Muscle of leg (tissue), 11 donors: ENCODE data around the gene SYNM. TPM values are rescaled to one million over a fixed set of nuclear protein-coding genes. Genes with fewer than 3 reads are reported as not detected.
A peak's percentile ranks its signal among the peaks of the same experiment; 100 is the strongest.
"Not testable (repeated sequence)": the region's sequence is repeated elsewhere in the genome, so short reads cannot be mapped to it uniquely, and the experiment has no call there.

Experiments
- DNase-seq: peaks from one replicate; pipeline ENCODE4 v3.0.0; 2013
- H3K27ac ChIP-seq: one replicate; pipeline ENCODE4 v1.5.1; 2013; ENCODE audit warnings: mild to moderate bottlenecking, low read length, control low read depth
- H3K27me3 ChIP-seq: one replicate; pipeline ENCODE4 v1.6.1; 2013; ENCODE audit warnings: low read length; ENCODE audit not compliant: control insufficient read depth, insufficient read depth
- H3K36me3 ChIP-seq: one replicate; pipeline ENCODE4 v1.6.1; 2013; ENCODE audit warnings: low read length; ENCODE audit not compliant: control insufficient read depth, insufficient read depth
- H3K4me1 ChIP-seq: one replicate; pipeline ENCODE4 v1.6.1; 2013; ENCODE audit warnings: low read length; ENCODE audit not compliant: control insufficient read depth, insufficient read depth
- H3K4me3 ChIP-seq: one replicate; pipeline ENCODE4 v1.5.1; 2013; ENCODE audit warnings: low read length, control low read depth
- H3K9me3 ChIP-seq: replicated peaks from 2 replicates; pipeline ENCODE4 v1.6.1; 2013; ENCODE audit warnings: low read depth, low read length; ENCODE audit not compliant: control insufficient read depth
- WGBS: methylation state at CpG from one replicate; pipeline ENCODE4 v1.1.5; 2013; ENCODE audit warnings: missing lambda C conversion rate; ENCODE audit not compliant: insufficient coverage; 5-methylcytosine and 5-hydroxymethylcytosine counted together
- polyA plus RNA-seq, 8 donors: library from polyadenylated mRNA; unstranded; fragments of 120-200 nt; gene quantifications; one replicate each; pipeline versions ENCODE4 v1.2.1 to v1.2.3, GENCODE V29; 2013; ENCODE audit warnings: inconsistent platforms in 1 of 8, low replicate concordance in 1 of 8; ENCODE audit not compliant: insufficient read length in 8 of 8, insufficient read depth in 1 of 8
- total RNA-seq: library from RNA; stranded (reverse); fragments of 120-200 nt; gene quantifications from one replicate; pipeline ENCODE4 v1.2.4, GENCODE V29; 2013

The SYNM gene
- total and polyA plus RNA-seq, 9 donors: 29.4 to 66.6 (median 46.5) TPM

- WGBS: 77% methylated on average over 6 of the region's 6 CpGs
- H3K36me3 ChIP-seq: no peaks in the 10 kb centered on the region
- no peaks in the 10 kb centered on the region for H3K4me1 ChIP-seq
Observed at GRCh38 chr15:99068186-99068585, 36.7 kb upstream of the SYNM start.

GRCh38 chr15:99070208-99070607, 34.7 kb upstream of the SYNM start:
- H3K9me3 ChIP-seq: no peaks in the 10 kb centered on the region
- no peak overlapping the region for H3K4me3 ChIP-seq
- no peak for DNase-seq
- peaks cover 2% of the 10 kb centered on the region for H3K27me3 ChIP-seq
- H3K4me1 ChIP-seq: no peaks in the 10 kb centered on the region
- no peaks in the 10 kb centered on the region for H3K36me3 ChIP-seq
- no peak overlapping the region for H3K27ac ChIP-seq
- WGBS: 69% methylated on average over 3 of the region's 5 CpGs

More at GRCh38 chr15:99068186-99068585, 36.7 kb upstream of the SYNM start:
- Histone ChIP-seq H3K27me3 (no peaks in the 10 kb centered on the region), H3K4me3 (no peak overlapping the region), H3K27ac (no peak overlapping the region), H3K9me3 (no peaks in the 10 kb centered on the region)
- DNase-seq: no peak

GRCh38 chr15:99071091-99071680, 33.7 kb upstream of the SYNM start:
- peaks cover 2% of the 10 kb centered on the region for H3K27me3 ChIP-seq
- H3K4me1 ChIP-seq: no peaks in the 10 kb centered on the region
- no peak overlapping the region for H3K27ac ChIP-seq
- DNase-seq: no peak
- no peak overlapping the region for H3K4me3 ChIP-seq
- WGBS: 70% methylated on average over 3 of the region's 10 CpGs
- H3K36me3 ChIP-seq: no peaks in the 10 kb centered on the region
- H3K9me3 ChIP-seq: no peaks in the 10 kb centered on the region

GRCh38 chr15:99073008-99073717, 31.7 kb upstream of the SYNM start:
- 69% methylated on average over 2 of the region's 4 CpGs for WGBS

GRCh38 chr15:99074446-99074845, 30.4 kb upstream of the SYNM start:
- no peaks in the 10 kb centered on the region for H3K36me3 ChIP-seq
- WGBS: 69% methylated on average over 2 of the region's 5 CpGs
- no peak overlapping the region for H3K27ac ChIP-seq
- H3K9me3 ChIP-seq: no peaks in the 10 kb centered on the region
- no peak for DNase-seq
- H3K27me3 ChIP-seq: peaks cover 2% of the 10 kb centered on the region
- H3K4me1 ChIP-seq: no peaks in the 10 kb centered on the region
- no peak overlapping the region for H3K4me3 ChIP-seq

More at GRCh38 chr15:99073008-99073717, 31.7 kb upstream of the SYNM start:
- Histone ChIP-seq H3K4me1 (no peaks in the 10 kb centered on the region), H3K27ac (no peak overlapping the region), H3K27me3 (peaks cover 2% of the 10 kb centered on the region), H3K36me3 (no peaks in the 10 kb centered on the region), H3K4me3 (no peak overlapping the region), H3K9me3 (no peaks in the 10 kb centered on the region)
- DNase-seq: no peak

GRCh38 chr15:99075059-99075652, 29.7 kb upstream of the SYNM start:
- H3K9me3 ChIP-seq, H3K4me3 ChIP-seq, H3K27me3 ChIP-seq, H3K36me3 ChIP-seq, H3K4me1 ChIP-seq, DNase-seq, H3K27ac ChIP-seq: not testable (repeated sequence)

GRCh38 chr15:99076109-99076508, 28.8 kb upstream of the SYNM start:
- no peak for DNase-seq
- no peak overlapping the region for H3K4me3 ChIP-seq
- WGBS: no CpG with 5 or more reads among the region's 2 CpGs
- no peaks in the 10 kb centered on the region for H3K4me1 ChIP-seq
- H3K27ac ChIP-seq: no peak overlapping the region
- peaks cover 2% of the 10 kb centered on the region for H3K27me3 ChIP-seq
- no peaks in the 10 kb centered on the region for H3K9me3 ChIP-seq
- H3K36me3 ChIP-seq: no peaks in the 10 kb centered on the region

GRCh38 chr15:99076555-99077308, 28.1 kb upstream of the SYNM start:
- no peaks in the 10 kb centered on the region for H3K4me1 ChIP-seq
- no peaks in the 10 kb centered on the region for H3K36me3 ChIP-seq
- no peak overlapping the region for H3K27ac ChIP-seq
- 0% methylated on average over 1 of the region's 10 CpGs for whole genome bisulfite sequencing
- H3K4me3 ChIP-seq: peak overlapping the region; percentile 32
- peak; percentile 88 for DNase-seq
- H3K9me3 ChIP-seq: no peaks in the 10 kb centered on the region
- peaks cover 2% of the 10 kb centered on the region for H3K27me3 ChIP-seq

- no peak overlapping the region for H3K27ac ChIP-seq
- no CpG with 5 or more reads among the region's 1 CpG for WGBS
- no peak for DNase-seq
- H3K27me3 ChIP-seq: no peaks in the 10 kb centered on the region
- peaks cover 4% of the 10 kb centered on the region for H3K4me1 ChIP-seq
- H3K36me3 ChIP-seq: no peaks in the 10 kb centered on the region
- H3K9me3 ChIP-seq: no peaks in the 10 kb centered on the region
- H3K4me3 ChIP-seq: no peak overlapping the region
Observed at GRCh38 chr15:99082798-99083197, 22.1 kb upstream of the SYNM start.

- no peaks in the 10 kb centered on the region for H3K27me3 ChIP-seq
- H3K36me3 ChIP-seq: no peaks in the 10 kb centered on the region
- H3K27ac ChIP-seq: no peak overlapping the region
- no peak overlapping the region for H3K4me3 ChIP-seq
- no peaks in the 10 kb centered on the region for H3K9me3 ChIP-seq
- no CpG with 5 or more reads among the region's 10 CpGs for WGBS
- DNase-seq: no peak
- H3K4me1 ChIP-seq: peaks cover 4% of the 10 kb centered on the region
Observed at GRCh38 chr15:99084965-99085364, 19.9 kb upstream of the SYNM start.
